Measurements from ENCODE around the gene AFF3. TPM values are rescaled to one million over a fixed set of nuclear protein-coding genes. Genes with fewer than 3 reads are reported as not detected.

Gene AFF3
- total and polyA plus RNA-seq, 7 donors = 0.46 to 25.0 (median 18.6) TPM

GRCh38 chr2:100006516-100006915, 135.9 kb downstream of the AFF3 start:
- H3K36me3 ChIP-seq = peaks cover 0 to 18% (median 0%) of the 10 kb centered on the region in 4 donors
- H3K27me3 ChIP-seq = no peaks in the 10 kb centered on the region
- no peak for DNase-seq
- TF ChIP-seq CTCF (IDR thresholded peaks at IDR 0.05) (no peak), EP300 (IDR thresholded peaks at IDR 0.05) (no peak)
- intact Hi-C loops (cut with DNase I) = no loop called here
- H3K9me3 ChIP-seq = no peaks in the 10 kb centered on the region
- H3K4me1 ChIP-seq = peaks cover 0 to 29% (median 26%) of the 10 kb centered on the region in 4 donors
- WGBS, 2 donors = 93 to 94% methylated on average over 12 of the region's 12 CpGs
- H3K4me3 ChIP-seq = no peak overlapping the region
- no peak overlapping the region for H3K27ac ChIP-seq

GRCh38 chr2:100004959-100005387, 137.4 kb downstream of the AFF3 start:
- WGBS, 2 donors = 61 to 67% methylated on average over 2 of the region's 2 CpGs
- Histone ChIP-seq H3K4me1 (peaks cover 0 to 14% (median 11%) of the 10 kb centered on the region in 4 donors), H3K36me3 (peaks cover 0 to 29% (median 0%) of the 10 kb centered on the region in 4 donors), H3K9me3 (no peaks in the 10 kb centered on the region), H3K27ac (no peak overlapping the region), H3K27me3 (no peaks in the 10 kb centered on the region), H3K4me3 (no peak overlapping the region)
- no peak for DNase-seq
- intact Hi-C loops (cut with DNase I) = no loop called here
- TF ChIP-seq CTCF (IDR thresholded peaks at IDR 0.05) (no peak), POLR2A (IDR thresholded peaks at IDR 0.05) (no peak), POLR2AphosphoS5 (IDR thresholded peaks at IDR 0.05) (no peak), EP300 (IDR thresholded peaks at IDR 0.05) (no peak)

- TF ChIP-seq CTCF (IDR thresholded peaks at IDR 0.05) = no peak
- no peak for TF ChIP-seq POLR2AphosphoS5 (IDR thresholded peaks at IDR 0.05)
- no peak for TF ChIP-seq POLR2A (IDR thresholded peaks at IDR 0.05)
- no peak for TF ChIP-seq EP300 (IDR thresholded peaks at IDR 0.05)
- H3K36me3 ChIP-seq = peaks cover 0 to 29% (median 0%) of the 10 kb centered on the region in 4 donors
- no peaks in the 10 kb centered on the region for H3K27me3 ChIP-seq
- peaks cover 0 to 8% (median 5%) of the 10 kb centered on the region in 4 donors for H3K4me1 ChIP-seq
- intact Hi-C loops (cut with DNase I) = no loop called here
- no peak overlapping the region for H3K27ac ChIP-seq
- H3K9me3 ChIP-seq = no peaks in the 10 kb centered on the region
- 50 to 81% methylated on average over 3 of the region's 3 CpGs for WGBS, 2 donors
- H3K4me3 ChIP-seq = no peak overlapping the region
- no peak for DNase-seq
Observed at GRCh38 chr2:100004348-100004884, 138.0 kb downstream of the AFF3 start.

GRCh38 chr2:100002059-100002458, 140.3 kb downstream of the AFF3 start:
- H3K9me3 ChIP-seq = no peaks in the 10 kb centered on the region
- 89 to 90% methylated on average over 6 of the region's 6 CpGs for WGBS, 2 donors
- H3K4me1 ChIP-seq = peaks cover 0 to 7% (median 0%) of the 10 kb centered on the region in 4 donors
- no peak overlapping the region for H3K27ac ChIP-seq
- H3K4me3 ChIP-seq = no peak overlapping the region
- intact Hi-C loops (cut with DNase I) = no loop called here
- H3K27me3 ChIP-seq = no peaks in the 10 kb centered on the region
- TF ChIP-seq POLR2AphosphoS5 (IDR thresholded peaks at IDR 0.05) (no peak), CTCF (IDR thresholded peaks at IDR 0.05) (no peak), EP300 (IDR thresholded peaks at IDR 0.05) (no peak), POLR2A (IDR thresholded peaks at IDR 0.05) (no peak)
- peaks cover 0 to 27% (median 0%) of the 10 kb centered on the region in 4 donors for H3K36me3 ChIP-seq
- no peak for DNase-seq
